ENCODE results near the gene MSRB3. TPM values are rescaled to one million over a fixed set of nuclear protein-coding genes. Genes with fewer than 3 reads are reported as not detected.
A peak's percentile ranks its signal among the peaks of the same experiment; 100 is the strongest.

The MSRB3 gene
- total RNA-seq, 6 donors from 2014 or later: 15.7 to 76.3 (median 30.4) TPM

GRCh38 chr12:65331456-65331855 is 53.0 kb downstream of the MSRB3 start:
- no peaks in the 10 kb centered on the region for H3K9me3 ChIP-seq
- TF ChIP-seq POLR2AphosphoS5 (IDR thresholded peaks at IDR 0.05) (no peak), EP300 (IDR thresholded peaks at IDR 0.05) (no peak), CTCF (IDR thresholded peaks at IDR 0.05) (no peak), POLR2A (IDR thresholded peaks at IDR 0.05) (no peak)
- no peak for DNase-seq
- H3K27ac ChIP-seq: no peak overlapping the region
- H3K27me3 ChIP-seq: no peaks in the 10 kb centered on the region
- no peak overlapping the region for H3K4me3 ChIP-seq
- peaks cover 0 to 2% (median 0%) of the 10 kb centered on the region in 4 donors for H3K4me1 ChIP-seq
- ATAC-seq (ENCODE audit: low FRiP score in 2 of 2): no peak
- WGBS, 2 donors: 90 to 96% methylated on average over 6 to 8 of the region's 8 CpGs
- peaks cover 0 to 10% (median 0%) of the 10 kb centered on the region in 4 donors for H3K36me3 ChIP-seq

DNA sequence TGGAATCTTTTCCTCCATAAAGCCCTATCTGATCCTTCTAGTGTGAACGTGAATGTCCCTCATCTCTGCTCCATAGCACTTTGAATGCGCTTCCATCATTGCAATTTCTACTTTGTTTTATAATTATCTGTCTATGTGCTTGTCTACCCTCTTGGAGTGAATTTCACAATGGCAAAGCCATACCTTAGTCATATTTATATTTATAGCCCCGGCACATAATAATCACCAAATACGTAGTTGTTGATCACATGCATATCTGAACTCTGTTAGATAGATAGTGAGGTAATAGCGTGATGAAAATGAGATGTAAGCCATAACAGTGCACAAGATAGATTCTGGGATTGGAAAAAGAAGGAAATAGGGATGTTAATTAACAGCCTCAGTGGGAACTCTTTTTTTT is 55.2 kb downstream of the MSRB3 start:
- Histone ChIP-seq H3K4me1 (peaks cover 0 to 2% (median 0%) of the 10 kb centered on the region in 4 donors), H3K27ac (no peak overlapping the region), H3K9me3 (no peaks in the 10 kb centered on the region), H3K27me3 (no peaks in the 10 kb centered on the region), H3K4me3 (no peak overlapping the region), H3K36me3 (peaks cover 0 to 6% (median 0%) of the 10 kb centered on the region in 4 donors)
- 94% methylated on average over 5 of the region's 5 CpGs for WGBS, 2 donors
- TF ChIP-seq CTCF (IDR thresholded peaks at IDR 0.05) (no peak), POLR2AphosphoS5 (IDR thresholded peaks at IDR 0.05) (no peak), POLR2A (IDR thresholded peaks at IDR 0.05) (no peak), EP300 (IDR thresholded peaks at IDR 0.05) (no peak)
- ATAC-seq (ENCODE audit: low FRiP score in 2 of 2): no peak
- no peak for DNase-seq

- no peak for TF ChIP-seq POLR2AphosphoS5 (IDR thresholded peaks at IDR 0.05)
- no peak for TF ChIP-seq CTCF (IDR thresholded peaks at IDR 0.05)
- TF ChIP-seq EP300 (IDR thresholded peaks at IDR 0.05): no peak
- TF ChIP-seq POLR2A (IDR thresholded peaks at IDR 0.05): no peak
- no peak overlapping the region for H3K27ac ChIP-seq
- H3K36me3 ChIP-seq: peaks cover 0 to 5% (median 0%) of the 10 kb centered on the region in 4 donors
Measured at GRCh38 chr12:65334521-65334920, 56.0 kb downstream of the MSRB3 start.

GRCh38 chr12:65335021-65335714 is 56.7 kb downstream of the MSRB3 start:
- Histone ChIP-seq H3K27ac (no peak overlapping the region), H3K9me3 (no peaks in the 10 kb centered on the region), H3K4me1 (peaks cover 0 to 2% (median 0%) of the 10 kb centered on the region in 4 donors), H3K4me3 (no peak overlapping the region), H3K27me3 (no peaks in the 10 kb centered on the region), H3K36me3 (peaks cover 0 to 5% (median 0%) of the 10 kb centered on the region in 4 donors)
- DNase-seq (no peak), ATAC-seq (ENCODE audit: low FRiP score in 2 of 2) (peak; percentile 63 to 91)
- peak in 1 of 2 donors; percentile 10 for TF ChIP-seq POLR2AphosphoS5 (IDR thresholded peaks at IDR 0.05)
- TF ChIP-seq EP300 (IDR thresholded peaks at IDR 0.05): no peak
- WGBS, 2 donors: 58 to 72% methylated on average over 5 of the region's 5 CpGs

More at GRCh38 chr12:65334521-65334920, 56.0 kb downstream of the MSRB3 start:
- no peaks in the 10 kb centered on the region for H3K27me3 ChIP-seq
- peak in 1 of 2 donors; percentile 51 for ATAC-seq (ENCODE audit: low FRiP score in 2 of 2)
- peaks cover 0 to 2% (median 0%) of the 10 kb centered on the region in 4 donors for H3K4me1 ChIP-seq
- no peaks in the 10 kb centered on the region for H3K9me3 ChIP-seq
- DNase-seq: no peak
- no peak overlapping the region for H3K4me3 ChIP-seq

DNA sequence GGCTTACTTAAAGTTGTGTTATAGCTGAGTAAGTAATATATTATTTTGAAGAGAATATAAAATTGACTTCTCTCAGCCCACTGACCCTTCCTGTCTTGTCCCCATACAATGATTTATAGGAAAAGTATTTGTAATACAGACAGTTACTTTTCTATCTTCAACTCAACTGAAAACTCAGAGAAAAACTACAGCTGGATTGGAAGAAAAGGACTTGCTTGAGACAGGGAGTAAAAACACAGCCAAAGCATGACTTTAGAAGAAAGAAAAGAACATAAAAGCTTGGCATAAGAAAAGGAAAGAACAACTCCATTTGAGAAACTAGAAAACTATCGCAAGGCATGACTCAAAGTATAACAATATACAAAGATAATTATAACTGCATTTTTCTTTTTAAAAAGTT is 57.5 kb downstream of the MSRB3 start:
- WGBS, 2 donors: 81 to 83% methylated on average over 1 of the region's 1 CpG

More for the DNA sequence above, 57.5 kb downstream of the MSRB3 start:
- TF ChIP-seq EP300 (IDR thresholded peaks at IDR 0.05): no peak
- no peak for TF ChIP-seq POLR2AphosphoS5 (IDR thresholded peaks at IDR 0.05)
- TF ChIP-seq CTCF (IDR thresholded peaks at IDR 0.05): no peak
- no peak for TF ChIP-seq POLR2A (IDR thresholded peaks at IDR 0.05)
- Histone ChIP-seq H3K27ac (no peak overlapping the region), H3K4me1 (peaks cover 0 to 2% (median 0%) of the 10 kb centered on the region in 4 donors), H3K4me3 (no peak overlapping the region), H3K27me3 (no peaks in the 10 kb centered on the region), H3K9me3 (no peaks in the 10 kb centered on the region), H3K36me3 (peaks cover 0 to 5% (median 0%) of the 10 kb centered on the region in 4 donors)
- DNase-seq: no peak
- ATAC-seq (ENCODE audit: low FRiP score in 2 of 2): no peak
